T-cell (primary cell): Measurements from ENCODE around the gene GIN1. TPM values are rescaled to one million over a fixed set of nuclear protein-coding genes. Genes with fewer than 3 reads are reported as not detected.
A peak's percentile ranks its signal among the peaks of the same experiment; 100 is the strongest.

Source experiments
- ATAC-seq, 4 experiments: fragments of 200-7000 bp in 3 of 4; fragments of 150-1000 bp in 1 of 4; cut with Tn5 transposase; replicated peaks in 1 of 4; 1 replicate in 3 of 4; 2 replicates in 1 of 4; pipeline ENCODE4 v1.10.0; 2021; ENCODE audit warnings: moderate library complexity in 3 of 4, mild to moderate bottlenecking in 2 of 4, moderate number of reproducible peaks in 1 of 4
- CTCF ChIA-PET, 2 donors: fragments of 300-600 bp; sonication (Branson Sonifier 250); formaldehyde crosslinking; loops; one replicate each; lab custom pipeline; 2022; ENCODE audit warnings: antibody characterized with exemption in 2 of 2; lab: Charles Lee
- POLR2A ChIA-PET, 2 donors: fragments of 300-600 bp; sonication (Branson Sonifier 250); formaldehyde crosslinking; loops; one replicate each; lab custom pipeline; 2022; ENCODE audit warnings: antibody characterized with exemption in 2 of 2; lab: Charles Lee
- DNase-seq, 35 experiments: peaks; one replicate each; pipeline versions ENCODE4 v3.0.0 to v3.0.0-alpha.2; 2013 to 2023
- H3K27ac ChIP-seq: one replicate; pipeline ENCODE4 v1.5.1; 2013; ENCODE audit warnings: low read length
- H3K27me3 ChIP-seq, 2 experiments: replicated peaks in 1 of 2; 1 replicate in 1 of 2; 2 replicates in 1 of 2; pipeline versions ENCODE4 v1.6.1 to v1.7.0; 2013; ENCODE audit warnings: low read length in 1 of 2, mixed read lengths in 1 of 2; ENCODE audit not compliant: control insufficient read depth in 2 of 2, insufficient read depth in 2 of 2; ENCODE audit errors: extremely low read depth in 1 of 2
- H3K36me3 ChIP-seq, 2 donors: 1 replicate in 1 of 2; 2 replicates in 1 of 2; pipeline versions ENCODE4 v1.6.1 to v1.7.0; 2013; ENCODE audit warnings: low read length in 1 of 2; ENCODE audit not compliant: control insufficient read depth in 2 of 2, insufficient read depth in 1 of 2; ENCODE audit errors: extremely low read depth in 1 of 2
- H3K4me1 ChIP-seq, 2 experiments: 1 replicate in 1 of 2; 2 replicates in 1 of 2; pipeline versions ENCODE4 v1.6.1 to v1.7.0; 2013; ENCODE audit warnings: low read length in 2 of 2, mixed read lengths in 1 of 2; ENCODE audit not compliant: insufficient read depth in 2 of 2, control insufficient read depth in 1 of 2; ENCODE audit errors: extremely low read depth in 1 of 2
- H3K4me3 ChIP-seq, 2 donors: 1 replicate in 1 of 2; 2 replicates in 1 of 2; pipeline versions ENCODE4 v1.5.1 to v1.7.0; 2013; ENCODE audit warnings: mild to moderate bottlenecking in 2 of 2, low read length in 1 of 2, moderate library complexity in 1 of 2; ENCODE audit not compliant: control insufficient read depth in 1 of 2; ENCODE audit errors: extremely low read depth in 1 of 2
- H3K9me3 ChIP-seq: 2 replicates; pipeline ENCODE4 v1.7.0; 2013
- H3K27ac Mint-ChIP-seq, 2 donors: one replicate each; pipeline ENCODE4 v1.8.0; 2020 to 2021; ENCODE audit warnings: mild to moderate bottlenecking in 2 of 2, mixed read lengths in 2 of 2
- H3K27me3 Mint-ChIP-seq, 2 donors: one replicate each; pipeline ENCODE4 v1.8.0; 2021 to 2022; ENCODE audit warnings: mixed read lengths in 2 of 2
- H3K36me3 Mint-ChIP-seq: one replicate; pipeline ENCODE4 v1.8.0; 2021; ENCODE audit warnings: mixed read lengths
- H3K4me1 Mint-ChIP-seq, 3 donors: one replicate each; pipeline ENCODE4 v1.8.0; 2020 to 2022; ENCODE audit warnings: mixed read lengths in 3 of 3, mild to moderate bottlenecking in 1 of 3
- H3K4me3 Mint-ChIP-seq, 3 donors: one replicate each; pipeline ENCODE4 v1.8.0; 2020 to 2022; ENCODE audit warnings: mild to moderate bottlenecking in 3 of 3, mixed read lengths in 3 of 3, moderate library complexity in 3 of 3
- H3K9me3 Mint-ChIP-seq, 3 donors: one replicate each; pipeline ENCODE4 v1.8.0; 2020 to 2022; ENCODE audit warnings: mixed read lengths in 3 of 3
- whole genome bisulfite sequencing: methylation state at CpG from one replicate; pipeline ENCODE4 v1.1.5; 2013; ENCODE audit warnings: missing lambda C conversion rate; ENCODE audit not compliant: insufficient coverage; 5-methylcytosine and 5-hydroxymethylcytosine counted together
- total RNA-seq, 35 experiments: library from RNA in 6 of 35; stranded (reverse) in 6 of 35; fragments of 120-200 nt in 1 of 35; gene quantifications; one replicate each; pipeline versions ENCODE4 v1.2.1 to v1.2.4 and lab custom pipeline; 2013 to 2026

Gene GIN1
- total RNA-seq, 5 donors from 2014 or later (not counting 1 experiment from before 2014, with no cell fraction given) = 2.6 to 18.8 (median 11.8) TPM

DNA sequence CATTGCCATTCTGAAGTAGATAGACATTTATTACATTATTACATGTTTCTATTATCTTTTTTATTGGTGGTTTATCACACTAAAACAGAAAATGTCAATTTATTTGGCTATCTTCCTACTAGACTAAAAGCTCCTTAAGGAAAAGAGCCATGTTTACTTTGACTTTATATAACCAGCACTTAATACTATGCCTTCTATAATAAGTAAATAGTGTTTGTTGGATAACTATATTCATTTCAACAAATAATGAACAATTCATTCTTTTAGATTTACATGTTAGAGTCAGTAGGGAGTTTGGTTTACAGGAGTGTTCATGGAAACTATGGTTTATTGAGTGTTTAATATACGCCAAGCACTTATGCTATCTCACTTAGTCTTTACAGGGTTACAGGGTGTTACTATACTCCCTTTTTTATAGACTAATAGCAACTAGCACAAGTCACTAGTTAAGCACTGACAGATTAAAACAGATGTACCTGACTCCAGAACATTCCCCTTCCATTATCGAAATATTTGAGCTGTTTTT is 7.4 kb upstream of the GIN1 start:
- CTCF ChIA-PET = interaction anchor here in 1 of 2 donors (0.5 to 1.7 kb wide), 3 partner anchors 13 to 642 kb away, joined by 3 to 10 read pairs (median 3); no protein-coding TSS in a partner anchor
- H3K4me1 Mint-ChIP-seq = peaks cover 54 to 79% (median 70%) of the 10 kb centered on the region in 3 donors
- no CpG with 5 or more reads among the region's 2 CpGs for WGBS

GRCh38 chr5:103126557-103126956 is 6.6 kb upstream of the GIN1 start:
- Histone ChIP-seq H3K4me1 (peaks cover 6% of the 10 kb centered on the region in 2 experiments), H3K9me3 (no peaks in the 10 kb centered on the region), H3K27ac (no peak overlapping the region), H3K27me3 (no peaks in the 10 kb centered on the region), H3K4me3 (no peak overlapping the region), H3K36me3 (peaks cover 0 to 9% of the 10 kb centered on the region in 2 donors)
- Mint-ChIP-seq H3K9me3 (no peaks in the 10 kb centered on the region), H3K4me1 (peaks cover 59 to 80% (median 74%) of the 10 kb centered on the region in 3 donors), H3K27me3 (no peaks in the 10 kb centered on the region), H3K4me3 (no peak overlapping the region), H3K36me3 (peaks cover 39% of the 10 kb centered on the region), H3K27ac (no peak overlapping the region)
- ChIA-PET POLR2A (interaction anchor here (0.6 kb wide), 2 partner anchors 32 to 345 kb away, joined by 3 to 5 read pairs; no protein-coding TSS in a partner anchor), CTCF (interaction anchor here (0.7 kb wide), 2 partner anchors 393 to 641 kb away, joined by 3 read pairs; no protein-coding TSS in a partner anchor)
- no peak for ATAC-seq
- DNase-seq = no peak
- WGBS = 95% methylated on average over 3 of the region's 5 CpGs

More for the DNA sequence above, 7.4 kb upstream of the GIN1 start:
- Histone ChIP-seq H3K4me3 (no peak overlapping the region), H3K36me3 (peaks cover 0 to 9% of the 10 kb centered on the region in 2 donors), H3K9me3 (no peaks in the 10 kb centered on the region), H3K4me1 (peaks cover 2 to 4% of the 10 kb centered on the region in 2 experiments), H3K27ac (no peak overlapping the region), H3K27me3 (no peaks in the 10 kb centered on the region)
- POLR2A ChIA-PET = interaction anchor here in 1 of 2 donors (0.6 kb wide), 1 partner anchor 8 kb away, joined by 3 read pairs; no protein-coding TSS in a partner anchor
- DNase-seq (no peak), ATAC-seq (no peak)
- H3K4me3 Mint-ChIP-seq = no peak overlapping the region
- peaks cover 34% of the 10 kb centered on the region for H3K36me3 Mint-ChIP-seq
- H3K27me3 Mint-ChIP-seq = no peaks in the 10 kb centered on the region
- H3K9me3 Mint-ChIP-seq = no peaks in the 10 kb centered on the region
- no peak overlapping the region for H3K27ac Mint-ChIP-seq

DNA sequence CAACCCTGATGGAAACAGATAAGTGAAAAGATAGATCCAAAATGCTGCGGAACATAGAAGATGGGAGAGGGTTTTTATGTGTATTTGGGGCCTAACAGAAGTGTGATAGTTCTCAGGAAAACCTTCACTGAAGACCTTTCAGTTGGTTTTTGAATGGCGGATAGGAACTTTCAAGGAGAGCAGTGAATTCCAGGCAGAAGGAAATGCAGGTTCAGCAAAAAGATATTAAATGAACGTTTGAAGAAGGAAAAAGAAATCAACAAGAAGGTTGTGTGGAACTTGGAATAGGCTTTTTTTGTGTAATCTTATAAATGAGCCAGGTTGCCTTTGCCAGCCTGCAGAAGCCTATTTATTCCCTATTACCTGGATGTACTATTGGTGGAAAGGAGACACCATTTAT is 2.3 kb upstream of the GIN1 start:
- no peaks in the 10 kb centered on the region for H3K9me3 Mint-ChIP-seq
- peaks cover 64 to 81% (median 71%) of the 10 kb centered on the region in 3 donors for H3K4me1 Mint-ChIP-seq
- Histone ChIP-seq H3K36me3 (no peaks in the 10 kb centered on the region), H3K27ac (no peak overlapping the region), H3K27me3 (no peaks in the 10 kb centered on the region), H3K9me3 (no peaks in the 10 kb centered on the region), H3K4me1 (peaks cover 12 to 19% of the 10 kb centered on the region in 2 experiments), H3K4me3 (no peak overlapping the region)
- no peak overlapping the region for H3K27ac Mint-ChIP-seq
- CTCF ChIA-PET = interaction anchor here in 1 of 2 donors (0.6 kb wide), 1 partner anchor 15 kb away, joined by 5 read pairs; no protein-coding TSS in a partner anchor
- no peak for DNase-seq
- peak overlapping the region in 2 of 3 donors; percentile 15 to 94 for H3K4me3 Mint-ChIP-seq
- peaks cover 27% of the 10 kb centered on the region for H3K36me3 Mint-ChIP-seq
- ATAC-seq = no peak
- POLR2A ChIA-PET = no interaction called here
- 88% methylated on average over 2 of the region's 3 CpGs for whole genome bisulfite sequencing
- H3K27me3 Mint-ChIP-seq = no peaks in the 10 kb centered on the region

- peak overlapping the region; percentile 91 to 99 (median 94) for H3K4me3 Mint-ChIP-seq
- peaks cover 18% of the 10 kb centered on the region for H3K36me3 Mint-ChIP-seq
- CTCF ChIA-PET = interaction anchor here in 1 of 2 donors (0.8 to 2.3 kb wide), 7 partner anchors 8 to 365 kb away, joined by 3 to 11 read pairs (median 5); no protein-coding TSS in a partner anchor
- WGBS = 0% methylated on average over 11 of the region's 17 CpGs
- ATAC-seq (no peak), DNase-seq (peak in 2 of 35 experiments; percentile 2 to 18)
- no peaks in the 10 kb centered on the region for H3K9me3 Mint-ChIP-seq
- H3K4me1 Mint-ChIP-seq = peaks cover 62 to 78% (median 71%) of the 10 kb centered on the region in 3 donors
- peak overlapping the region; percentile 88 for H3K27ac ChIP-seq
- peak overlapping the region; percentile 73 to 94 for H3K4me3 ChIP-seq
- POLR2A ChIA-PET = interaction anchor here (0.5 to 1.4 kb wide), 4 partner anchors 12 to 358 kb away, joined by 3 read pairs; no protein-coding TSS in a partner anchor
- H3K9me3 ChIP-seq = no peaks in the 10 kb centered on the region
- H3K27me3 Mint-ChIP-seq = no peaks in the 10 kb centered on the region
- peaks cover 12 to 19% of the 10 kb centered on the region in 2 experiments for H3K4me1 ChIP-seq
- H3K27me3 ChIP-seq = no peaks in the 10 kb centered on the region
- H3K36me3 ChIP-seq = no peaks in the 10 kb centered on the region
- H3K27ac Mint-ChIP-seq = peak overlapping the region; percentile 99 to 100
Observed at GRCh38 chr5:103120607-103121200, 766 bp upstream of the GIN1 start.

GRCh38 chr5:103119070-103119764 is 721 bp downstream of the GIN1 start:
- H3K4me3 Mint-ChIP-seq = peak overlapping the region; percentile 91 to 99 (median 94)
- H3K27me3 Mint-ChIP-seq = no peaks in the 10 kb centered on the region
- H3K36me3 Mint-ChIP-seq = peaks cover 20% of the 10 kb centered on the region
- CTCF ChIA-PET = interaction anchor here (0.5 to 2.3 kb wide), 10 partner anchors 8 to 438 kb away, joined by 3 to 11 read pairs (median 4); partner anchors contain the start of gene MACIR (in 1 of the 2)
- no peaks in the 10 kb centered on the region for H3K9me3 ChIP-seq
- peak overlapping the region; percentile 99 to 100 for H3K27ac Mint-ChIP-seq
- H3K36me3 ChIP-seq = no peaks in the 10 kb centered on the region
- POLR2A ChIA-PET = interaction anchor here in 1 of 2 donors (0.5 to 1.4 kb wide), 2 partner anchors 13 kb away, joined by 3 to 4 read pairs; no protein-coding TSS in a partner anchor
- H3K4me1 Mint-ChIP-seq = peaks cover 57 to 77% (median 60%) of the 10 kb centered on the region in 3 donors
- peak in 1 of 35 experiments; percentile 0 for DNase-seq
- H3K27ac ChIP-seq = peak overlapping the region; percentile 88
- WGBS = 6% methylated on average over 7 of the region's 15 CpGs
- ATAC-seq = no peak
- H3K4me3 ChIP-seq = peak overlapping the region; percentile 73 to 94
- no peaks in the 10 kb centered on the region for H3K27me3 ChIP-seq
- H3K9me3 Mint-ChIP-seq = no peaks in the 10 kb centered on the region
- H3K4me1 ChIP-seq = peaks cover 12 to 19% of the 10 kb centered on the region in 2 experiments
